AG04449 (cell line): ENCODE data around the gene BTF3.

Experiments
- CTCF ChIA-PET: fragments of 350-600 bp; formaldehyde crosslinking; extraction: SDS; loops from one replicate; lab custom pipeline; 2021; ENCODE audit warnings: antibody characterized with exemption; lab: Yijun Ruan, JAX
- POLR2A ChIA-PET: fragments of 400-600, 350-600 bp; formaldehyde crosslinking; extraction: SDS; loops from one replicate; lab custom pipeline; 2020; ENCODE audit warnings: antibody characterized with exemption, inconsistent platforms; lab: Yijun Ruan, JAX
- DNase-seq: peaks from one replicate; pipeline ENCODE4 v3.0.0-alpha.2; 2010; ENCODE audit warnings: low read depth, low spot score
- H3K4me3 ChIP-seq: 2 replicates; pipeline ENCODE4 v1.5.1; 2011; ENCODE audit warnings: low read depth, mild to moderate bottlenecking, control low read depth, low read length
- CTCF ChIP-seq: IDR thresholded peaks from one replicate; pipeline ENCODE4 v1.5.1; 2011; ENCODE audit warnings: mild to moderate bottlenecking, moderate library complexity, low read length, control low read depth, inconsistent platforms; ENCODE audit not compliant: insufficient read depth; ENCODE audit errors: missing control alignments

The BTF3 gene

DNA sequence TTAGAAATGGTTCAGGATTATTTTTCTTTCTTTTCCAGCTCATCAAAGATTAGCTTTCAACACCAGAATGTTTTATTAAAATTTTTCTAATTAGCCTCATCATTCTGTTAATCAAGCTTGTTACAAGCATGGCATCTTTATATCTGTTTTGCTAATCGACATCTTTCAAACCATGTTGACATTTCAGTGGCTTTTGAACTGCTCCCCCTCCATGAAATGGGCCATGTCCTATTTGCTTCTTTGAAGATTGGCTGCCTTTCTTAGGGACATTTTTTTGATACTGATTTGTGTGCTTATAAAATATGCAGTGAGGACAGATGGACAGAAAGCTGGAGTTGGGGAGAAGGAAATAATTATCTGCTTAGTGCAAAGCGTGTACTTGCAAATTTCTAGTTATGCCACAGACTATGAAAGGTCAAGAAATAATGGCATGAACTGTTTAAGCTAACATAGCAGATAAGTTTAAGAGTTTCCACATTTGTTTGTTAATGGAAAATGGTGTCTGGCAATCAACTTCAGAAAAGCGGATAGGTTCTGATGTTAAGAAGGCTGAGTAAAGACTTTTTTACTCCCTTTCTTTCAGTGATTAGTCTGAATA lies 27.5 kb downstream of the BTF3 start:
- no peak for DNase-seq
- ChIA-PET CTCF (interaction anchor here (1.0 to 4.0 kb wide), 3 partner anchors 8 to 267 kb away, joined by 4 to 54 read pairs (median 4); no protein-coding TSS in a partner anchor), POLR2A (no interaction called here)
- TF ChIP-seq CTCF = no peak
- no peak overlapping the region for H3K4me3 ChIP-seq

GRCh38 chr5:73528248-73528647 lies 30.0 kb downstream of the BTF3 start:
- no peak overlapping the region for H3K4me3 ChIP-seq
- ChIA-PET POLR2A (no interaction called here), CTCF (interaction anchor here (4.0 to 5.6 kb wide), 2 partner anchors 8 to 9 kb away, joined by 54 to 55 read pairs; no protein-coding TSS in a partner anchor)
- no peak for TF ChIP-seq CTCF
- no peak for DNase-seq

- TF ChIP-seq CTCF = no peak
- CTCF ChIA-PET = interaction anchor here (1.2 to 5.6 kb wide), 3 partner anchors 8 to 9 kb away, joined by 3 to 55 read pairs (median 54); no protein-coding TSS in a partner anchor
- POLR2A ChIA-PET = no interaction called here
- H3K4me3 ChIP-seq = no peak overlapping the region
- no peak for DNase-seq
These were observed 30.8 kb downstream of the BTF3 start for GRCh38 chr5:73529081-73529480.

- ChIA-PET POLR2A (no interaction called here), CTCF (interaction anchor here (1.6 to 5.6 kb wide), 3 partner anchors 12 to 80 kb away, joined by 3 to 55 read pairs (median 5); no protein-coding TSS in a partner anchor)
- TF ChIP-seq CTCF = no peak
- DNase-seq = no peak
- no peak overlapping the region for H3K4me3 ChIP-seq
These were observed 33.1 kb downstream of the BTF3 start for GRCh38 chr5:73531356-73531755.

DNA sequence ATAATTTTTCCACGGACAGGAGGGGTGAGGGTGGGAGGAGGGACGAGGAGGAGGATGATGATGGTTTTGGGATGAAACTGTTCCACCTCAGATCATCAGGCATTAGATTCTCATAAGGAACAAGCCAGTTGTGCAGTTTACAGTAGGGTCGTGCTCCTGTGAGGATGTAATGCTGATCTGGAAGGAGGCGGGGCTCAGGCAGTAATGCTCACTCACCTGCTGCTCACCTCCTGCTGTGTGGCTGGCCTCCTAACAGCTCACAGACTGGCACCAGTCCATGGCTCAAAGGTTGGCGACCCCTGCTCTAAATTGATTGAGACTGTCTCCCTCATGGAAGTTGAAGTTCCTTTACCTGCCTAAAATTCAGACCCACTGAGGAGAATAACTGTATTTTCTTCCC lies 34.0 kb downstream of the BTF3 start:
- H3K4me3 ChIP-seq = no peak overlapping the region
- POLR2A ChIA-PET = no interaction called here
- DNase-seq = no peak
- no peak for TF ChIP-seq CTCF
- CTCF ChIA-PET = interaction anchor here (5.6 kb wide), 1 partner anchor 12 kb away, joined by 55 read pairs; no protein-coding TSS in a partner anchor

GRCh38 chr5:73534011-73534644 lies 35.9 kb downstream of the BTF3 start:
- no peak for TF ChIP-seq CTCF
- CTCF ChIA-PET = interaction anchor here (0.8 to 10.4 kb wide), 7 partner anchors 7 to 451 kb away, joined by 3 to 205 read pairs (median 4); no protein-coding TSS in a partner anchor

More at GRCh38 chr5:73534011-73534644, 35.9 kb downstream of the BTF3 start:
- no peak for DNase-seq
- no peak overlapping the region for H3K4me3 ChIP-seq
- POLR2A ChIA-PET = interaction anchor here (0.6 kb wide), 1 partner anchor 175 kb away, joined by 4 read pairs; no protein-coding TSS in a partner anchor
